SH-SY5Y (cell line): ENCODE results near the gene IFI27.

Experiments
- GATA2 ChIP-seq: IDR thresholded peaks from 2 replicates; pipeline ENCODE4 v1.6.1; 2011; ENCODE audit warnings: mild to moderate bottlenecking, low read depth, low read length
- GATA3 ChIP-seq: IDR thresholded peaks from 2 replicates; pipeline ENCODE4 v1.6.1; 2011; ENCODE audit warnings: low read depth, mild to moderate bottlenecking, low read length, moderate library complexity

- no peak for TF ChIP-seq GATA3
- no peak for TF ChIP-seq GATA2
Measured at GRCh38 chr14:94129758-94130414, 19.4 kb downstream of the IFI27 start.
